ENCODE results near the gene SLC22A5. TPM values are rescaled to one million over a fixed set of nuclear protein-coding genes. Genes with fewer than 3 reads are reported as not detected.

SLC22A5 gene
- polyA plus RNA-seq, 1 donor (not counting 4 experiments of a cell fraction or from before 2014, with no cell fraction given) = 14.8 TPM

GRCh38 chr5:132418881-132419280 lies 49.4 kb downstream of the SLC22A5 start:
- H3K27me3 ChIP-seq (ENCODE audit: control insufficient read depth, extremely low read depth, insufficient read depth, low read length) = no peaks in the 10 kb centered on the region
- no peaks in the 10 kb centered on the region for H4K20me1 ChIP-seq (ENCODE audit: control insufficient read depth, extremely low read depth, insufficient read depth, low read length)
- no peaks in the 10 kb centered on the region for H3K36me3 ChIP-seq (ENCODE audit: control insufficient read depth in 2 of 2, extremely low read depth in 1 of 2, insufficient read depth in 2 of 2, low read length in 2 of 2)
- no peaks in the 10 kb centered on the region for H3K9me1 ChIP-seq (ENCODE audit: control insufficient read depth, extremely low read depth, insufficient read depth, low read length)
- H2AFZ ChIP-seq (ENCODE audit: control insufficient read depth, low read length) = no peak overlapping the region
- no peaks in the 10 kb centered on the region for H3K9me3 ChIP-seq (ENCODE audit: control insufficient read depth, low read depth, low read length)
- peak overlapping the region; percentile 13 for H3K27ac ChIP-seq (ENCODE audit: control insufficient read depth, insufficient read depth, low read length)
- dilution Hi-C loops (cut with MboI; ENCODE audit: extremely low pct_ligation_motif_present, low sequenced_read_pairs) = no loop called here
- TF ChIP-seq, protein P1, sequence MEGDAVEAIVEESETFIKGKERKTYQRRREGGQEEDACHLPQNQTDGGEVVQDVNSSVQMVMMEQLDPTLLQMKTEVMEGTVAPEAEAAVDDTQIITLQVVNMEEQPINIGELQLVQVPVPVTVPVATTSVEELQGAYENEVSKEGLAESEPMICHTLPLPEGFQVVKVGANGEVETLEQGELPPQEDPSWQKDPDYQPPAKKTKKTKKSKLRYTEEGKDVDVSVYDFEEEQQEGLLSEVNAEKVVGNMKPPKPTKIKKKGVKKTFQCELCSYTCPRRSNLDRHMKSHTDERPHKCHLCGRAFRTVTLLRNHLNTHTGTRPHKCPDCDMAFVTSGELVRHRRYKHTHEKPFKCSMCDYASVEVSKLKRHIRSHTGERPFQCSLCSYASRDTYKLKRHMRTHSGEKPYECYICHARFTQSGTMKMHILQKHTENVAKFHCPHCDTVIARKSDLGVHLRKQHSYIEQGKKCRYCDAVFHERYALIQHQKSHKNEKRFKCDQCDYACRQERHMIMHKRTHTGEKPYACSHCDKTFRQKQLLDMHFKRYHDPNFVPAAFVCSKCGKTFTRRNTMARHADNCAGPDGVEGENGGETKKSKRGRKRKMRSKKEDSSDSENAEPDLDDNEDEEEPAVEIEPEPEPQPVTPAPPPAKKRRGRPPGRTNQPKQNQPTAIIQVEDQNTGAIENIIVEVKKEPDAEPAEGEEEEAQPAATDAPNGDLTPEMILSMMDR (optimal IDR thresholded peaks at IDR 0.05 in 1 of 3, IDR thresholded peaks at IDR 0.05 in 1 of 3, conservative IDR thresholded peaks at IDR 0.05 in 1 of 3; ENCODE audit: extremely low read depth in 1 of 3, insufficient read depth in 2 of 3, low read length in 3 of 3) = no peak
- TF ChIP-seq EZH2 (IDR thresholded peaks at IDR 0.05; ENCODE audit: low read length) = no peak
- DNase-seq (ENCODE audit: low read depth, low spot score) = no peak
- H3K4me2 ChIP-seq (ENCODE audit: control insufficient read depth, extremely low read depth, insufficient read depth, low read depth, low read length) = no peak overlapping the region
- peak overlapping the region; percentile 13 for H3K9ac ChIP-seq (ENCODE audit: control insufficient read depth, extremely low read depth, insufficient read depth, low read length)
- H3K4me1 ChIP-seq (ENCODE audit: control insufficient read depth, extremely low read depth, insufficient read depth, low read length) = peaks cover 69% of the 10 kb centered on the region
- H3K4me3 ChIP-seq (ENCODE audit: control insufficient read depth in 2 of 3, extremely low read depth in 1 of 3, insufficient read depth in 2 of 3, low read depth in 1 of 3, low read length in 3 of 3) = no peak overlapping the region
- no peaks in the 10 kb centered on the region for H3K79me2 ChIP-seq (ENCODE audit: control insufficient read depth, insufficient read depth, low read length)
- no peak for FAIRE-seq

- H3K9ac ChIP-seq (ENCODE audit: control insufficient read depth, extremely low read depth, insufficient read depth, low read length) = peak overlapping the region; percentile 24
- FAIRE-seq (no peak), DNase-seq (ENCODE audit: low read depth, low spot score) (no peak)
- no peaks in the 10 kb centered on the region for H3K36me3 ChIP-seq (ENCODE audit: control insufficient read depth in 2 of 2, extremely low read depth in 1 of 2, insufficient read depth in 2 of 2, low read length in 2 of 2)
- H3K79me2 ChIP-seq (ENCODE audit: control insufficient read depth, insufficient read depth, low read length) = no peaks in the 10 kb centered on the region
- no peaks in the 10 kb centered on the region for H3K27me3 ChIP-seq (ENCODE audit: control insufficient read depth, extremely low read depth, insufficient read depth, low read length)
- no peak overlapping the region for H3K4me3 ChIP-seq (ENCODE audit: control insufficient read depth in 2 of 3, extremely low read depth in 1 of 3, insufficient read depth in 2 of 3, low read depth in 1 of 3, low read length in 3 of 3)
- peak overlapping the region; percentile 21 for H2AFZ ChIP-seq (ENCODE audit: control insufficient read depth, low read length)
- no peaks in the 10 kb centered on the region for H3K9me1 ChIP-seq (ENCODE audit: control insufficient read depth, extremely low read depth, insufficient read depth, low read length)
- H3K4me2 ChIP-seq (ENCODE audit: control insufficient read depth, extremely low read depth, insufficient read depth, low read depth, low read length) = peak overlapping the region; percentile 27
- H3K9me3 ChIP-seq (ENCODE audit: control insufficient read depth, low read depth, low read length) = no peaks in the 10 kb centered on the region
- H4K20me1 ChIP-seq (ENCODE audit: control insufficient read depth, extremely low read depth, insufficient read depth, low read length) = no peaks in the 10 kb centered on the region
- peaks cover 65% of the 10 kb centered on the region for H3K4me1 ChIP-seq (ENCODE audit: control insufficient read depth, extremely low read depth, insufficient read depth, low read length)
- dilution Hi-C loops (cut with MboI; ENCODE audit: extremely low pct_ligation_motif_present, low sequenced_read_pairs) = no loop called here
- TF ChIP-seq EZH2 (IDR thresholded peaks at IDR 0.05; ENCODE audit: low read length) = no peak
- TF ChIP-seq, protein P1 (optimal IDR thresholded peaks at IDR 0.05 in 1 of 3, IDR thresholded peaks at IDR 0.05 in 1 of 3, conservative IDR thresholded peaks at IDR 0.05 in 1 of 3; ENCODE audit: extremely low read depth in 1 of 3, insufficient read depth in 2 of 3, low read length in 3 of 3) = peak; percentile 76 to 85 (median 78)
- H3K27ac ChIP-seq (ENCODE audit: control insufficient read depth, insufficient read depth, low read length) = no peak overlapping the region
These were observed 50.3 kb downstream of the SLC22A5 start for GRCh38 chr5:132419502-132420468.

Data from keratinocyte (primary cell).